K562 (cell line): Measurements from ENCODE around the gene ROR2. TPM values are rescaled to one million over a fixed set of nuclear protein-coding genes. Genes with fewer than 3 reads are reported as not detected.
A peak's percentile ranks its signal among the peaks of the same experiment; 100 is the strongest.

Source experiments
- C11orf30 ChIP-seq: fragments of 450-650 bp; IDR thresholded peaks from 2 replicates; pipeline ENCODE4 v1.6.1; 2016; ENCODE audit warnings: low read depth, mild to moderate bottlenecking
- COPS2 ChIP-seq: fragments of 450-650 bp; conservative IDR thresholded peaks from 2 replicates; pipeline ENCODE4 v1.6.1; 2016; ENCODE audit warnings: mild to moderate bottlenecking, moderate library complexity
- DACH1 ChIP-seq: fragments of 450-650 bp; IDR thresholded peaks from 2 replicates; pipeline ENCODE4 v1.6.1; 2018; ENCODE audit not compliant: partially characterized antibody
- EP400 ChIP-seq: fragments of 450-650 bp; IDR thresholded peaks from 2 replicates; pipeline ENCODE4 v1.6.1; 2017; ENCODE audit warnings: antibody characterized with exemption, mild to moderate bottlenecking, moderate library complexity
- HNRNPLL ChIP-seq: fragments of 200-400 bp; formaldehyde crosslinking; IDR thresholded peaks from 2 replicates; pipeline ENCODE4 v1.6.1; 2017; ENCODE audit warnings: low read length, low read depth, mild to moderate bottlenecking; ENCODE audit not compliant: poor library complexity, severe bottlenecking
- JUND ChIP-seq, 2 experiments: IDR thresholded peaks; 2 replicates in 1 of 2; 3 replicates in 1 of 2; pipeline ENCODE4 v1.6.1; 2011; ENCODE audit warnings: borderline replicate concordance in 2 of 2, low read depth in 2 of 2, low read length in 2 of 2, improper control_type of control experiment in 1 of 2, missing biosample characterization in 1 of 2, missing genetic modification characterization in 1 of 2, missing genetic modification reagents in 1 of 2
- MAFG ChIP-seq: fragments of 450-650 bp; conservative IDR thresholded peaks from 2 replicates; pipeline ENCODE4 v1.6.1; 2016; ENCODE audit warnings: missing genetic modification characterization, missing compliant biosample characterization
- NFE2 ChIP-seq: IDR thresholded peaks from 2 replicates; pipeline ENCODE4 v1.6.1; 2014; ENCODE audit warnings: antibody characterized with exemption, low read depth
- PKNOX1 ChIP-seq: fragments of 450-650 bp; IDR thresholded peaks from 2 replicates; pipeline ENCODE4 v1.6.1; 2016
- POLR2AphosphoS2 ChIP-seq: IDR thresholded peaks from 2 replicates; pipeline ENCODE4 v1.6.1; 2012; ENCODE audit warnings: low read length, improper control_type of control experiment
- RNF2 ChIP-seq: sonication (generic); IDR thresholded peaks from 2 replicates; pipeline ENCODE4 v1.6.1; 2016
- SMAD4 ChIP-seq: fragments of 250-450 bp; sonication (Bioruptor Pico); conservative IDR thresholded peaks from 2 replicates; pipeline ENCODE4 v1.8.0; 2021; ENCODE audit warnings: inconsistent platforms, mild to moderate bottlenecking, moderate library complexity
- SMARCC2 ChIP-seq: fragments of 450-650 bp; IDR thresholded peaks from 2 replicates; pipeline ENCODE4 v1.6.1; 2017; ENCODE audit warnings: antibody characterized with exemption, moderate library complexity, mild to moderate bottlenecking, low read depth
- SPI1 ChIP-seq: IDR thresholded peaks from 2 replicates; pipeline ENCODE4 v1.6.1; 2011; ENCODE audit warnings: low read depth, low read length, control low read depth, borderline replicate concordance
- YBX1 ChIP-seq: fragments of 450-650 bp; IDR thresholded peaks from 2 replicates; pipeline ENCODE4 v1.7.1; 2016; ENCODE audit warnings: mild to moderate bottlenecking
- ZBTB40 ChIP-seq, 2 experiments: fragments of 450-650 bp in 1 of 2; sonication (generic) in 1 of 2; formaldehyde crosslinking in 1 of 2; IDR thresholded peaks; 2 replicates each; pipeline versions ENCODE4 v1.7.1 to v1.9.0; 2016 to 2022; ENCODE audit warnings: inconsistent platforms in 1 of 2, mild to moderate bottlenecking in 1 of 2, missing genetic modification reagents in 1 of 2
- ZEB2 ChIP-seq: fragments of 450-650 bp; IDR thresholded peaks from 2 replicates; pipeline ENCODE4 v1.6.1; 2016
- ZNF75A ChIP-seq: fragments of 450-650 bp; formaldehyde crosslinking; IDR thresholded peaks from 2 replicates; pipeline ENCODE4 v1.4.0; 2020; ENCODE audit warnings: mild to moderate bottlenecking
- ZNF76 ChIP-seq: fragments of 250-450 bp; sonication (Bioruptor Pico); IDR thresholded peaks from 2 replicates; pipeline ENCODE4 v1.4.0; 2020; ENCODE audit warnings: mild to moderate bottlenecking, moderate library complexity, borderline replicate concordance
- polyA plus RNA-seq, 8 experiments: library from polyadenylated mRNA; depleted of rRNA in 4 of 8; stranded (reverse) in 5 of 8; unstranded in 3 of 8; fragments of >200 nt; fragmentation: Nextera tagmentation in 2 of 8; fragmentation: Illumina TruSeq in 1 of 8; extraction: Ambion mirVana in 2 of 8; extraction: Trizol in 1 of 8; gene quantifications; 2 replicates each; pipeline versions ENCODE4 v1.2.1 to v1.2.3, GENCODE V29; 2011 to 2014; ENCODE audit warnings: inconsistent platforms in 1 of 8, missing spikeins in 1 of 8
- total RNA-seq, 7 experiments: library from RNA; depleted of rRNA in 6 of 7; stranded (reverse); fragments of >200 nt in 6 of 7; fragmentation: Illumina TruSeq in 2 of 7; extraction: Trizol in 2 of 7; gene quantifications; 2 replicates each; pipeline versions ENCODE4 v1.2.1 to v1.2.3, GENCODE V29; 2011 to 2021; ENCODE audit warnings: low replicate concordance in 1 of 7
- TF ChIP-seq, protein P1 (sequence below): fragments of 250-450 bp; sonication (Bioruptor Pico); IDR thresholded peaks from 2 replicates; pipeline ENCODE4 v1.9.0; 2021; ENCODE audit warnings: mild to moderate bottlenecking

The ROR2 gene
- total and polyA plus RNA-seq, 9 of the 15 experiments (the other 6 are each of a cell fraction or from before 2014, with no cell fraction given) = 5.6 to 33.8 (median 15.3) TPM

- no peak for TF ChIP-seq ZNF75A (CRISPR knock-in tag)
- TF ChIP-seq MAFG (tag) = peak; percentile 58
- TF ChIP-seq, protein P1, sequence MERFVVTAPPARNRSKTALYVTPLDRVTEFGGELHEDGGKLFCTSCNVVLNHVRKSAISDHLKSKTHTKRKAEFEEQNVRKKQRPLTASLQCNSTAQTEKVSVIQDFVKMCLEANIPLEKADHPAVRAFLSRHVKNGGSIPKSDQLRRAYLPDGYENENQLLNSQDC (CRISPR knock-in tag) = no peak
- TF ChIP-seq SMARCC2 = no peak
- TF ChIP-seq COPS2 = no peak
- TF ChIP-seq PKNOX1 = peak; percentile 57; the same call in 1 of the 2 replicates
- no peak for TF ChIP-seq DACH1
- TF ChIP-seq POLR2AphosphoS2 = no peak
- peak; percentile 52; the same call in 1 of the 2 replicates for TF ChIP-seq JUND (IDR thresholded peaks at IDR 0.05; ENCODE audit: borderline replicate concordance, low read depth, low read length)
- TF ChIP-seq JUND (tag; IDR thresholded peaks at IDR 0.05; ENCODE audit: borderline replicate concordance, low read depth, low read length) = peak; percentile 34; the same call in 1 of the 3 replicates
- TF ChIP-seq SPI1 = peak; percentile 29; the same call in 1 of the 2 replicates
- TF ChIP-seq C11orf30 = peak; percentile 77
- no peak for TF ChIP-seq EP400
- no peak for TF ChIP-seq ZNF76
- no peak for TF ChIP-seq YBX1
- TF ChIP-seq NFE2 = peak; percentile 23; the same call in 1 of the 2 replicates
- TF ChIP-seq ZEB2 = no peak
- no peak for TF ChIP-seq HNRNPLL
- TF ChIP-seq ZBTB40 (IDR thresholded peaks at IDR 0.05) = no peak
- TF ChIP-seq ZBTB40 (CRISPR knock-in tag; IDR thresholded peaks at IDR 0.05) = no peak
- no peak for TF ChIP-seq RNF2
- no peak for TF ChIP-seq SMAD4 (CRISPR knock-in tag)
Observed at GRCh38 chr9:91746904-91747303, 203.1 kb downstream of the ROR2 start (continued).
